HL-60 (cell line): Measurements from ENCODE around the gene IER3IP1.

Experiments used
- GABPA ChIP-seq: IDR thresholded peaks from 2 replicates; pipeline ENCODE4 v1.6.1; 2012; ENCODE audit warnings: low read depth
- POLR2AphosphoS5 ChIP-seq: IDR thresholded peaks from 2 replicates; pipeline ENCODE4 v1.6.1; 2012; ENCODE audit warnings: low read depth
- TF ChIP-seq, protein P1 (sequence below): IDR thresholded peaks from one replicate; pipeline ENCODE4 v1.5.1; 2011; ENCODE audit warnings: low read length, control low read depth, inconsistent platforms; ENCODE audit not compliant: insufficient read depth
- TF ChIP-seq, protein P2 (sequence below): IDR thresholded peaks from 2 replicates; pipeline ENCODE4 v1.6.1; 2012; ENCODE audit warnings: low read depth; ENCODE audit not compliant: insufficient replicate concordance

DNA sequence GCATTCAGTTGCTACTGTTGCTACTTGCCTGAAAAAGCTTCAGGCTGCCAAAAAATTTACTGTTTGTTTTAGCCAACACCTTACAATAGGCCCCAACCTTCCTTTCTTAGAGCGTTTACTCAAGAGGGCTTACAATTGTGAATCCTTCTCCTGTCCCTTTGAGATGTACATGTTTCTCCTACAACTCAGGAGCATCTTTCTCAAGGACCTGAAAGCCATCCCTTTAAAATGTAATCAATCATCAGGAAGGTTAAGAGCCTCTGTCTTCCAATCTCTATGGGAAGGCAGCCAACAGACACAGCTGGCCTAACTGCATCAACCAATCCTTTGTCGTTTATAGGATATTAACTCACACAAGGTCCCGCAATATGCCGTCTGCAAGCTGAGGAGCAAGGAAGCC is 3.4 kb upstream of the IER3IP1 start:
- TF ChIP-seq, protein P1, sequence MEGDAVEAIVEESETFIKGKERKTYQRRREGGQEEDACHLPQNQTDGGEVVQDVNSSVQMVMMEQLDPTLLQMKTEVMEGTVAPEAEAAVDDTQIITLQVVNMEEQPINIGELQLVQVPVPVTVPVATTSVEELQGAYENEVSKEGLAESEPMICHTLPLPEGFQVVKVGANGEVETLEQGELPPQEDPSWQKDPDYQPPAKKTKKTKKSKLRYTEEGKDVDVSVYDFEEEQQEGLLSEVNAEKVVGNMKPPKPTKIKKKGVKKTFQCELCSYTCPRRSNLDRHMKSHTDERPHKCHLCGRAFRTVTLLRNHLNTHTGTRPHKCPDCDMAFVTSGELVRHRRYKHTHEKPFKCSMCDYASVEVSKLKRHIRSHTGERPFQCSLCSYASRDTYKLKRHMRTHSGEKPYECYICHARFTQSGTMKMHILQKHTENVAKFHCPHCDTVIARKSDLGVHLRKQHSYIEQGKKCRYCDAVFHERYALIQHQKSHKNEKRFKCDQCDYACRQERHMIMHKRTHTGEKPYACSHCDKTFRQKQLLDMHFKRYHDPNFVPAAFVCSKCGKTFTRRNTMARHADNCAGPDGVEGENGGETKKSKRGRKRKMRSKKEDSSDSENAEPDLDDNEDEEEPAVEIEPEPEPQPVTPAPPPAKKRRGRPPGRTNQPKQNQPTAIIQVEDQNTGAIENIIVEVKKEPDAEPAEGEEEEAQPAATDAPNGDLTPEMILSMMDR: no peak
- TF ChIP-seq POLR2AphosphoS5 (no peak), GABPA (no peak)
- TF ChIP-seq, protein P2, sequence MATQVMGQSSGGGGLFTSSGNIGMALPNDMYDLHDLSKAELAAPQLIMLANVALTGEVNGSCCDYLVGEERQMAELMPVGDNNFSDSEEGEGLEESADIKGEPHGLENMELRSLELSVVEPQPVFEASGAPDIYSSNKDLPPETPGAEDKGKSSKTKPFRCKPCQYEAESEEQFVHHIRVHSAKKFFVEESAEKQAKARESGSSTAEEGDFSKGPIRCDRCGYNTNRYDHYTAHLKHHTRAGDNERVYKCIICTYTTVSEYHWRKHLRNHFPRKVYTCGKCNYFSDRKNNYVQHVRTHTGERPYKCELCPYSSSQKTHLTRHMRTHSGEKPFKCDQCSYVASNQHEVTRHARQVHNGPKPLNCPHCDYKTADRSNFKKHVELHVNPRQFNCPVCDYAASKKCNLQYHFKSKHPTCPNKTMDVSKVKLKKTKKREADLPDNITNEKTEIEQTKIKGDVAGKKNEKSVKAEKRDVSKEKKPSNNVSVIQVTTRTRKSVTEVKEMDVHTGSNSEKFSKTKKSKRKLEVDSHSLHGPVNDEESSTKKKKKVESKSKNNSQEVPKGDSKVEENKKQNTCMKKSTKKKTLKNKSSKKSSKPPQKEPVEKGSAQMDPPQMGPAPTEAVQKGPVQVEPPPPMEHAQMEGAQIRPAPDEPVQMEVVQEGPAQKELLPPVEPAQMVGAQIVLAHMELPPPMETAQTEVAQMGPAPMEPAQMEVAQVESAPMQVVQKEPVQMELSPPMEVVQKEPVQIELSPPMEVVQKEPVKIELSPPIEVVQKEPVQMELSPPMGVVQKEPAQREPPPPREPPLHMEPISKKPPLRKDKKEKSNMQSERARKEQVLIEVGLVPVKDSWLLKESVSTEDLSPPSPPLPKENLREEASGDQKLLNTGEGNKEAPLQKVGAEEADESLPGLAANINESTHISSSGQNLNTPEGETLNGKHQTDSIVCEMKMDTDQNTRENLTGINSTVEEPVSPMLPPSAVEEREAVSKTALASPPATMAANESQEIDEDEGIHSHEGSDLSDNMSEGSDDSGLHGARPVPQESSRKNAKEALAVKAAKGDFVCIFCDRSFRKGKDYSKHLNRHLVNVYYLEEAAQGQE: no peak
